ENCODE data around the gene HSPA12B.

DNA sequence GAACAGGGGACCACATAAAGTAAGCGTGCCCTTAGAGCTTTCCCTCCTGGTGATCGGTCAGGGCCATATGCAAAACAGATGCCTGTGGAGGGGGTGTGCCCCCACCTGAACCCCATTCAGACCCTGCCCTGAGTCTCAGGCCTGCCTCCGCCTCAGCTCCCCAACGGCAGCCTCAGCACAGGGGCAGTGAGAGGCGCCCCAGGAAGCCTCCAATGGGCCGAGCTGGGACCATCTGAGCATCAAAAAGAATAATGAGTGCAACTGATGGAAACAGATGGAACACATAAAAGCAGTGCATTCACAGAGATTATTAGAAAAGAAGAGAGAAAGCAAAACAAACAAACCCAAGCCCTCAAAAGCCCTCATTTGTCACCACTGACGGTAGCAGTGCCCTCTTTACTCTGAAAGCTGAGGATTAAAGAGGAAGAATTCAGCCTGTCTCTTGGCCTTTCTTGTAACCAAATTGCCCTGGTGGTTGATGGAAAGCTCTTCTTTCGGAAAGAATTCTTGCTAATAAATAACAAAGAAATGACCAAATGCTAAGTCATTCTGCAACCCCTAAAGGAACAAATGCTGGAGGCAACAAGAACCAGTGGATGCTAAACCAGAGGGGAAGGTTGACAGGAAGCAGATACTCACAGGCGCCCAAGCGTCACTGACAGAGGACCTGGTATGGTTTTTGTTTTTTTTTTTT is 28.3 kb downstream of the HSPA12B start:
- TF ChIP-seq, protein P1, sequence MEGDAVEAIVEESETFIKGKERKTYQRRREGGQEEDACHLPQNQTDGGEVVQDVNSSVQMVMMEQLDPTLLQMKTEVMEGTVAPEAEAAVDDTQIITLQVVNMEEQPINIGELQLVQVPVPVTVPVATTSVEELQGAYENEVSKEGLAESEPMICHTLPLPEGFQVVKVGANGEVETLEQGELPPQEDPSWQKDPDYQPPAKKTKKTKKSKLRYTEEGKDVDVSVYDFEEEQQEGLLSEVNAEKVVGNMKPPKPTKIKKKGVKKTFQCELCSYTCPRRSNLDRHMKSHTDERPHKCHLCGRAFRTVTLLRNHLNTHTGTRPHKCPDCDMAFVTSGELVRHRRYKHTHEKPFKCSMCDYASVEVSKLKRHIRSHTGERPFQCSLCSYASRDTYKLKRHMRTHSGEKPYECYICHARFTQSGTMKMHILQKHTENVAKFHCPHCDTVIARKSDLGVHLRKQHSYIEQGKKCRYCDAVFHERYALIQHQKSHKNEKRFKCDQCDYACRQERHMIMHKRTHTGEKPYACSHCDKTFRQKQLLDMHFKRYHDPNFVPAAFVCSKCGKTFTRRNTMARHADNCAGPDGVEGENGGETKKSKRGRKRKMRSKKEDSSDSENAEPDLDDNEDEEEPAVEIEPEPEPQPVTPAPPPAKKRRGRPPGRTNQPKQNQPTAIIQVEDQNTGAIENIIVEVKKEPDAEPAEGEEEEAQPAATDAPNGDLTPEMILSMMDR (IDR thresholded peaks at IDR 0.05) = no peak
- no peak for TF ChIP-seq ZFX (IDR thresholded peaks at IDR 0.05; ENCODE audit: borderline replicate concordance)

All from 22Rv1 (cell line).